22Rv1 (cell line): ENCODE results near the gene PON2.

Source experiments
- H3K27ac ChIP-seq: fragments of 450-650 bp; 2 replicates; pipeline ENCODE4 v1.5.1; 2017
- CTCF ChIP-seq: fragments of 450-650 bp; IDR thresholded peaks from 2 replicates; pipeline ENCODE4 v1.5.1; 2017; ENCODE audit warnings: mild to moderate bottlenecking
- ZFX ChIP-seq: fragments of 450-650 bp; IDR thresholded peaks from 2 replicates; pipeline ENCODE4 v1.6.1; 2017; ENCODE audit warnings: antibody characterized with exemption, borderline replicate concordance

PON2 gene

GRCh38 chr7:95421000-95421846 lies 13.6 kb downstream of the PON2 start:
- no peak overlapping the region for H3K27ac ChIP-seq
- TF ChIP-seq CTCF = no peak
- no peak for TF ChIP-seq ZFX

GRCh38 chr7:95412075-95412474 lies 22.8 kb downstream of the PON2 start:
- no peak for TF ChIP-seq ZFX
- no peak for TF ChIP-seq CTCF
- H3K27ac ChIP-seq = no peak overlapping the region

- TF ChIP-seq CTCF (no peak), ZFX (no peak)
- H3K27ac ChIP-seq = no peak overlapping the region
Observed at GRCh38 chr7:95411666-95412065, 23.2 kb downstream of the PON2 start.

GRCh38 chr7:95411036-95411435 lies 23.8 kb downstream of the PON2 start:
- H3K27ac ChIP-seq = no peak overlapping the region
- no peak for TF ChIP-seq ZFX

GRCh38 chr7:95407751-95408150 lies 27.1 kb downstream of the PON2 start:
- no peak overlapping the region for H3K27ac ChIP-seq
- TF ChIP-seq ZFX (no peak), CTCF (no peak)

GRCh38 chr7:95405800-95406199 lies 29.0 kb downstream of the PON2 start:
- TF ChIP-seq ZFX = no peak
- TF ChIP-seq CTCF = no peak
- no peak overlapping the region for H3K27ac ChIP-seq

- H3K27ac ChIP-seq = no peak overlapping the region
- no peak for TF ChIP-seq CTCF
- no peak for TF ChIP-seq ZFX
Observed at GRCh38 chr7:95405208-95405607, 29.6 kb downstream of the PON2 start.

GRCh38 chr7:95404316-95404865 lies 30.4 kb downstream of the PON2 start:
- no peak overlapping the region for H3K27ac ChIP-seq
- TF ChIP-seq CTCF (no peak), ZFX (no peak)
